Activated CD8-positive, alpha-beta memory T cell treated with anti-CD3 and anti-CD28 coated beads, Interleukin-2, amount 50 U/mL, for 4 hours (primary cell): ENCODE measurements around the gene CPS1.

ENCODE experiments used
- DNase-seq: peaks from one replicate; pipeline ENCODE4 v3.0.0-alpha.2; 2020

Gene CPS1

GRCh38 chr2:210556329-210556980 lies at the start of gene CPS1:
Gene CPS1 (plus strand): TSS chr2:210556599. CDS start chr2:210556734, 135 bp downstream.
- no peak for DNase-seq

DNA sequence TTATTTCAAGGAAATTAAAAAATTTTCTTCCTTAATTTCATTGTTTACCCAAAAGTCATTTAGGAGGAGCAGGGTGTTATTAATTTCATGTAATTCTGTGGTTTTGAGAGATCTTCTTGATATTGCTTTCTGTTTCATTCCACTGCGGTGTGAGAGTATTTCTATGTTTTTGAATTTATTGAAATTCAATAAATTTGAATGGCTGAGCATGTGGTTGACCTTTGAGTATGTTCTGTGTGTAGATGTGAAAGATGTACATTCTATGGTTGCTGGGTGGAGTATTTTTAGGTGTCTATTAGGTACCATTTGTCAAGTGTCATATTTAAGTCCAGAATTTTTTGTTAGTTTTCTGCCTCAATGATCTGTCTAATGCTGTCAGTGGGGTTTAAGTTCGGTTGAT lies 40.5 kb upstream of the CPS1 start:
- no peak for DNase-seq

- DNase-seq: no peak
Measured at GRCh38 chr2:210517264-210517663, 39.1 kb upstream of the CPS1 start.

GRCh38 chr2:210519594-210519993 lies 36.8 kb upstream of the CPS1 start:
- no peak for DNase-seq

DNA sequence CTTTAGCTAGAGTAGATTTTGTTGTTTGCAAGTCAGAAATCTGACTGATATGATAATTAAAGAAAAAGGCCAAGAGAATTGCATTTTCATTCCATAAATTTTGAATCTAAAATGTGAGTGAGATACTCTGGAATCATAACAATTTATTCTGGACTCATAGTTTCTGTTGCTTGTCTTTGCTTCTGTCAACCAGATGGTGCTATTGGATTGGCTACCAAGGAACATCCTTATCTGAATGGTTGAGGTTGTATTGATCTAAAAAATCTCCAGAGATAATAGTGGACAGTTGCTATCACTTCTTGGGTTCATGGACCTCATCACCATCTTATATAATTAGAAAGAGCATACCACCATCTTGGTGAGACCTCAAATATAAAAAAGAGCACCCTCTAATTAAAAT lies 34.0 kb upstream of the CPS1 start:
- no peak for DNase-seq

- no peak for DNase-seq
Measured at GRCh38 chr2:210523650-210524289, 32.6 kb upstream of the CPS1 start.

DNA sequence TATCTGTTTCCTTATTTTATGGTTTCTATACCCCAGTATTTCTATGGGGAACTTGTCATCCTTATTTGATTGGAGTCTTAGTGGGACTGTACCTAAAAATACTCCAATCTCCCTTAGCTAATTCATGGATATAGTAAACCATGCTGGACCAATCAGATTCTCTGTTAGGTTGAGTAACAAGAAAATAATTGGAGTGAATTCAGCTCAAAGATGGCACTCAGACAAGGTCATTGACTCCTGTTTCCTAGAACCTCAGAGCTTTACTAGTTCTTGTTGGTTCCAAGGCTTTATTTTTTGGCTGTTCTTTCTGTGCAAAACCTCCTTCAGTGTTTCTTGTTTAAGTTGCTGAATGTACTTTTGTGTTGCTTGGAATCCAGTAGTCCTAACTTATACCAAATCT lies 31.9 kb upstream of the CPS1 start:
- no peak for DNase-seq

DNA sequence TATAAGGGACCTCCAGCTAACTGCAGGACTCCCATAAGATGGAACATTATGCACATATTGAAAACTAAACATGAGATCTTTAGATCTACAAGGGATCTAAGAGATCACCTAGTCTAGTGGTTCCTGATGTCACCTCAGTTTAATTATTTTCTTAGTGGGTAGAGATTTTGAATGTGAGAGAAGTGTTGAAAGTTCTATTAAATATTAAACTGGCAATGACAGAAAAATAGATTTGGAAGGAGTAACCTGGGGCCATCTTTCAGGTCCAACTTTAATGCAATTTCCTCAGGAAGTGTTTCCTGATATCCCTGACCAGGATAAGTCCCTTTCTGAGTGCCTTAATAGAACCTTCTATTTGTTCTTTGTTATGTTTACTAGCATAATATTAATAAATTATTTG lies 29.1 kb upstream of the CPS1 start:
- DNase-seq: no peak

GRCh38 chr2:210528716-210529115 lies 27.7 kb upstream of the CPS1 start:
- no peak for DNase-seq

- DNase-seq: no peak
Measured at GRCh38 chr2:210531050-210531449, 25.3 kb upstream of the CPS1 start.

GRCh38 chr2:210531482-210531881 lies 24.9 kb upstream of the CPS1 start:
- DNase-seq: no peak

- no peak for DNase-seq
Measured at GRCh38 chr2:210533389-210533788, 23.0 kb upstream of the CPS1 start.

DNA sequence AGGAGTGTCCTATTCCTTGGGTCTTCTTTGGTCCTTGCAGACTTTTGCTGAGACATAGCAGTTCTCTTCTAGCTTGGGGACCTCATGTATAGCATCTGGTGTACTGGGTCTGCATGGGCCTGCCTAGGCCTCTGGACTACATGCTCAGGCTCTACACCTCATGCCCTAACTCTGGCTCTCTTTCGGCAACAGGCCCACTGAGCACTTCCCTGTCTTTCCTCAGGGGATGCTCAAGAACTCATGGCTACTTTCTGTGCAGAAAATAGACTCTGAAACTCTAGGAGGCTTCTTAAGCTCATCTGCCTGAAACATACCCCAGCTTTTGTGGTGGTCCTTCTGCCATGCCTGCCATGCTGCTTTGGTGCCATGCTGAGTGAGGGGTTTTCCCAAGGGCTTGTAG lies 21.5 kb upstream of the CPS1 start:
- no peak for DNase-seq

GRCh38 chr2:210536973-210537650 lies 19.3 kb upstream of the CPS1 start:
- no peak for DNase-seq

GRCh38 chr2:210539035-210539434 lies 17.4 kb upstream of the CPS1 start:
- no peak for DNase-seq

- DNase-seq: no peak
Measured at GRCh38 chr2:210539578-210540416, 16.6 kb upstream of the CPS1 start.

GRCh38 chr2:210540471-210540870 lies 15.9 kb upstream of the CPS1 start:
- DNase-seq: no peak

DNA sequence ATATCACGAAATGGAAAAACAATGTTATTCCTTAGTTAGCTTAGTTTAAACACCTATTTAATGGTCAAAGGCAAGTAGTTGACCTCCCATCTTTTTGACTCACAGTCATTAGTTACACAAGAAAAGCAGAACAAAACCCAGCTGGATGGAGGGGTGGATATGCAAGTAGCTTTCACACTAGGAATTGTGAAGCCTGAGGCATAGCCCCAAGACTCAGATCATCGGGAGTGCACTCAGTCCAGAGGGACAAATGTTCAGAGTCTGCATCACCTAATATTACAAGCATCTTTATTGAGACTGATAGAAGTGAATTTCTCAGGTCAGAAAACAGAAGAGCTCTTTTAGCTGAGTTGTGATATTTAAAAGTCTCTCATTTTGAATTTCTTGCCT lies 15.5 kb upstream of the CPS1 start:
- DNase-seq: no peak

DNA sequence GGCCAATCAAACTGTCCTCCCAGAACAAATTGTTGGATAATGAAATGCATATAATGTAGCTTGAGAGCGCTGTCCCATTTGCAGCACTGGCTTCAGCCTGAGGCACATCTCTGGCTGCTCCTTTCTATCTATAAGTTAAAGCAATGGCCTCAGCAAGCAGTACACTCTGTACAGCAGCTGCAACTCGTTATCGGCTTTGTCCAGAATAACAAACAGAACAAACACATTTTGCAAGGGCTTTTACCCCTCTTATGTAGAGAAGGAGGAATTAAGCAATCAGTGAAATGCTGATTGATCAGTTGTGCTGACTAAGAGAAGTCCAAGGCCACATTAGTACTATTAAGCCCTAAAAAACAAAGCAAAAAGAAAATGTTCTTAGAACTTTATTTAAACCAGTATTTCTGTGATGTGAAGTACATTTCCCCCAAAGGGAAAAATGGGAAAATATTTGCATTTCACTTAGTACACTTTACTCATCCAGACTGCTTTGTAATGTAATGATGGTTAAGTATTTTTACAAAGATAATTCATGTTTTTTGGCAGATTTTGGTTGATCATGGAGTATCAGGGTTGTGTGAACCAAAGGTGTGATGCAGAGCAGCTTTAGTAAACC lies 15.0 kb upstream of the CPS1 start:
- no peak for DNase-seq

GRCh38 chr2:210544007-210544590 lies 12.3 kb upstream of the CPS1 start:
- DNase-seq: no peak

DNA sequence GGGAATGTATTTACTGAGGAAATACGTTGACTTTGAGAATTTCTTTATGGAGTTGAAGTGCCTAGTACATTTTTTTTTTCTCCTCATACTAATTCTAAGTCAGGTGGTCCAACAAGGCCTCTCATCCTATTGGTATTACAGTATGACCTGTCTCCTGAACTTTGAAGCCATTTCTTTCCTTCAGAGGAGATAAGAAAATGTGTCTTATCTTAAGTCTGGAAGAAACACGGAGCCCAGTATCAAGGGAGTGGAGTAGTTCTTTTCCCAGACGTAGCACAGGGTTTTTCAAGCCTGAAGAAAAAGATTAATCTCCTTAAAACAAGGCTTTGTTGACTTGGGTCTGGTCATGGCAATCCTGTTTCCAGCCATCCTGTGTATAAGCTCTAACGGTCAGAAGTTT lies 11.6 kb upstream of the CPS1 start:
- DNase-seq: no peak

DNA sequence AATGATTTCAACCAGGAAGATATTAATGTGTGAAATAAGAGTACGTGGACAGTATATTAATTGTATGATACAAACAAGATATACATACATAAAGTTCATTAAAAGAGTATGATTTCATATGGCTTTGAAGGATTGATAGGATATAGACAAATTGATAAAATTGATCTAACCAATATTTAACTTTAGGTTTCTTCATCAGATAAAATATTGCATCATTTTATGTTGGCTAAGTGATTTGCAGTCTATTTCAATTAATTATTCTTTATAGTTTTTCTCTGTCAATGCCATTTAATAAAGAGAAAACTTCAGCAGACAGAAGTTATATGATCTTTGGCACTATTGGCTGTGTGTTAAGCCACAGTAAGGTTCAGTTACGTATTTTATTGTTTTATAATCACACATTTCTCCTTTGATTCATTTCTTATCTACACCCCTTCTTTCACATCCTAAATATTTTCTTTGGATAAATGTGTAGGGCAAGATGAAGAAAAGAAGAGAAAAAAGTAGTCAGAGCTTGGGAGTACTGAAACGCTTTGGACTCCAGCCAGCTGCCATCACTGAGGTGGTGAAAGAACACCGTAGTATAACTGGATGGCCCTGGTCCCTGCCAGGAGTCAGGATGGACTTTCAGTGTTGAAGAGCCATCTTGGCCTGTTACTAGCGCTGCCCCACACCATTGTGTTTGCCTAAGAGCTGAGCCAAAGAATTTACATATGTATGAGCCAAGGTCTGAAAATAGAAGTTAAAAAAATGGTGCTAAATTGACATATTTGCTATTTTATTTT lies 9.8 kb upstream of the CPS1 start:
- no peak for DNase-seq
